Loucy (cell line): ENCODE data around the gene CPA1.

Experiments used
- H2AFZ ChIP-seq: fragments of 200-600 bp; sonication (generic); 2 replicates; pipeline ENCODE4 v1.6.0; 2016; ENCODE audit warnings: antibody characterized with exemption, mild to moderate bottlenecking, low read length, moderate library complexity
- H3F3A ChIP-seq: fragments of 200-600 bp; 2 replicates; pipeline ENCODE4 v1.6.0; 2016; ENCODE audit warnings: antibody characterized with exemption, low read depth, mild to moderate bottlenecking
- H3K27me3 ChIP-seq: fragments of 200-600 bp; sonication (generic); 2 replicates; pipeline ENCODE4 v1.6.1; 2014; ENCODE audit warnings: low read length, mild to moderate bottlenecking; ENCODE audit not compliant: insufficient read depth, poor library complexity, severe bottlenecking
- H3K36me3 ChIP-seq: fragments of 200-600 bp; sonication (generic); 2 replicates; pipeline ENCODE4 v1.6.1; 2016; ENCODE audit warnings: low read length; ENCODE audit not compliant: insufficient read depth
- H3K4me1 ChIP-seq: fragments of 200-600 bp; sonication (generic); 2 replicates; pipeline ENCODE4 v1.5.1; 2014; ENCODE audit warnings: low read length, mild to moderate bottlenecking; ENCODE audit not compliant: insufficient read depth, poor library complexity, severe bottlenecking
- H3K4me2 ChIP-seq: fragments of 200-600 bp; sonication (generic); 2 replicates; pipeline ENCODE4 v1.6.0; 2014; ENCODE audit warnings: antibody characterized with exemption, low read length, low read depth, mild to moderate bottlenecking; ENCODE audit not compliant: poor library complexity, severe bottlenecking
- H3K4me3 ChIP-seq: fragments of 200-600 bp; sonication (generic); 2 replicates; pipeline ENCODE4 v1.5.1; 2014; ENCODE audit warnings: low read length, mild to moderate bottlenecking, mixed read lengths; ENCODE audit not compliant: poor library complexity, severe bottlenecking
- H3K79me2 ChIP-seq: fragments of 200-600 bp; sonication (generic); 2 replicates; pipeline ENCODE4 v1.6.1; 2014; ENCODE audit warnings: low read length; ENCODE audit not compliant: insufficient read depth
- H3K9ac ChIP-seq: fragments of 200-600 bp; sonication (generic); 2 replicates; pipeline ENCODE4 v1.6.0; 2014; ENCODE audit warnings: mild to moderate bottlenecking, low read depth, low read length, moderate library complexity; ENCODE audit not compliant: poor library complexity, severe bottlenecking
- H3K9me2 ChIP-seq: fragments of 200-600 bp; sonication (generic); replicated peaks from 2 replicates; pipeline ENCODE4 v1.6.1; 2016; ENCODE audit warnings: low read depth, low read length, mixed read lengths
- H3K9me3 ChIP-seq: fragments of 200-600 bp; sonication (generic); 2 replicates; pipeline ENCODE4 v1.6.1; 2014; ENCODE audit warnings: mild to moderate bottlenecking, antibody characterized with exemption, low read length, low read depth; ENCODE audit not compliant: insufficient read depth
- H4K20me1 ChIP-seq: fragments of 200-600 bp; sonication (generic); 2 replicates; pipeline ENCODE4 v1.6.0; 2014; ENCODE audit warnings: antibody characterized with exemption, low read length, mild to moderate bottlenecking; ENCODE audit not compliant: insufficient read depth, poor library complexity, severe bottlenecking
- CTCF ChIP-seq: fragments of 200-600 bp; sonication (generic); conservative IDR thresholded peaks from 2 replicates; pipeline ENCODE4 v1.5.1; 2014; ENCODE audit warnings: mild to moderate bottlenecking, antibody characterized with exemption, low read length
- EZH2phosphoT487 ChIP-seq: fragments of 200-600 bp; IDR thresholded peaks from 2 replicates; pipeline ENCODE4 v1.6.1; 2018; ENCODE audit warnings: antibody characterized with exemption, mild to moderate bottlenecking, moderate library complexity, borderline replicate concordance

The CPA1 gene

GRCh38 chr7:130393101-130393561 lies 12.8 kb downstream of the CPA1 start:
- H3K27me3 ChIP-seq = no peaks in the 10 kb centered on the region
- H3K4me2 ChIP-seq = no peak overlapping the region
- no peak overlapping the region for H2AFZ ChIP-seq
- no peak overlapping the region for H3K4me3 ChIP-seq
- H3F3A ChIP-seq = peaks cover 3% of the 10 kb centered on the region; the same call in 1 of the 2 replicates
- H4K20me1 ChIP-seq = no peaks in the 10 kb centered on the region
- TF ChIP-seq CTCF = no peak
- no peak for TF ChIP-seq EZH2phosphoT487
- no peak overlapping the region for H3K9ac ChIP-seq
- H3K79me2 ChIP-seq = no peaks in the 10 kb centered on the region
- no peaks in the 10 kb centered on the region for H3K36me3 ChIP-seq
- no peaks in the 10 kb centered on the region for H3K9me2 ChIP-seq
- no peaks in the 10 kb centered on the region for H3K9me3 ChIP-seq
- H3K4me1 ChIP-seq = peaks cover 45% of the 10 kb centered on the region

- H3K36me3 ChIP-seq = no peaks in the 10 kb centered on the region
- H3K4me2 ChIP-seq = peak overlapping the region; percentile 70
- no peaks in the 10 kb centered on the region for H3K9me3 ChIP-seq
- no peaks in the 10 kb centered on the region for H3K27me3 ChIP-seq
- peaks cover 3% of the 10 kb centered on the region; the same call in 1 of the 2 replicates for H3F3A ChIP-seq
- H3K9me2 ChIP-seq = no peaks in the 10 kb centered on the region
- TF ChIP-seq CTCF (no peak), EZH2phosphoT487 (no peak)
- peaks cover 45% of the 10 kb centered on the region for H3K4me1 ChIP-seq
- H3K4me3 ChIP-seq = peak overlapping the region; percentile 52
- peak overlapping the region; percentile 45; the same call in 1 of the 2 replicates for H2AFZ ChIP-seq
- no peaks in the 10 kb centered on the region for H3K79me2 ChIP-seq
- no peaks in the 10 kb centered on the region for H4K20me1 ChIP-seq
- H3K9ac ChIP-seq = peak overlapping the region; percentile 47
These were observed 13.6 kb downstream of the CPA1 start for GRCh38 chr7:130393841-130394411.

GRCh38 chr7:130394421-130395195 lies 14.3 kb downstream of the CPA1 start:
- Histone ChIP-seq H3F3A (peaks cover 3% of the 10 kb centered on the region; the same call in 1 of the 2 replicates), H3K4me1 (peaks cover 45% of the 10 kb centered on the region), H3K9ac (peak overlapping the region; percentile 47), H3K9me3 (no peaks in the 10 kb centered on the region), H3K36me3 (no peaks in the 10 kb centered on the region), H3K27me3 (no peaks in the 10 kb centered on the region), H3K79me2 (no peaks in the 10 kb centered on the region), H3K9me2 (no peaks in the 10 kb centered on the region), H3K4me2 (peak overlapping the region; percentile 70), H4K20me1 (no peaks in the 10 kb centered on the region), H2AFZ (peak overlapping the region; percentile 45; the same call in 1 of the 2 replicates), H3K4me3 (peak overlapping the region; percentile 53)
- TF ChIP-seq EZH2phosphoT487 = no peak
- peak; percentile 27; the same call in 1 of the 2 replicates for TF ChIP-seq CTCF
